Right lobe of liver (tissue), 6 donors: ENCODE data around the gene BRD1. TPM values are rescaled to one million over a fixed set of nuclear protein-coding genes. Genes with fewer than 3 reads are reported as not detected.

ENCODE experiments used
- ATAC-seq, 4 donors: fragments of 200-7000 bp; cut with Tn5 transposase; one replicate each; pipeline ENCODE4 v1.9.1; 2020; ENCODE audit warnings: mild to moderate bottlenecking in 4 of 4, moderate library complexity in 4 of 4
- DNase-seq, 3 donors: peaks; one replicate each; pipeline ENCODE4 v3.0.0-alpha.2; 2020
- H3K27ac ChIP-seq, 3 donors: fragments of 200-600 bp; one replicate each; pipeline ENCODE4 v1.8.0; 2022
- H3K27me3 ChIP-seq, 2 donors: fragments of 200-600 bp; one replicate each; pipeline ENCODE4 v1.8.0; 2022
- H3K36me3 ChIP-seq, 4 donors: fragments of 200-600 bp; sonication (generic) in 1 of 4; one replicate each; pipeline versions ENCODE4 v1.5.1 to v1.8.0; 2017 to 2022; ENCODE audit warnings: control low read depth in 1 of 4
- H3K4me1 ChIP-seq, 4 donors: fragments of 200-600 bp; sonication (generic) in 1 of 4; one replicate each; pipeline versions ENCODE4 v1.5.1 to v1.8.0; 2017 to 2022; ENCODE audit warnings: control low read depth in 1 of 4
- H3K4me3 ChIP-seq, 3 donors: fragments of 200-600 bp; one replicate each; pipeline ENCODE4 v1.8.0; 2022
- H3K9me3 ChIP-seq, 4 donors: fragments of 200-600 bp; sonication (generic) in 1 of 4; one replicate each; pipeline versions ENCODE4 v1.5.1 to v1.8.0; 2017 to 2022; ENCODE audit warnings: control low read depth in 1 of 4
- POLR2A ChIP-seq: fragments of 450-650 bp; IDR thresholded peaks from one replicate; pipeline ENCODE4 v1.6.1; 2017; ENCODE audit warnings: antibody characterized with exemption, mild to moderate bottlenecking
- WGBS: methylation state at CpG from one replicate; pipeline ENCODE4 v1.1.6; 2018; ENCODE audit warnings: low coverage, low lambda C conversion rate; ENCODE audit not compliant: insufficient coverage; ENCODE audit errors: missing lambda C conversion rate; 5-methylcytosine and 5-hydroxymethylcytosine counted together
- intact Hi-C, 2 donors: fragments of 100-400 bp; cut with DNase I; formaldehyde crosslinking; loops; one replicate each; pipeline versions ENCODE4 v1.11.2 to v1.14.1; 2022
- total RNA-seq, 6 experiments: library from RNA; depleted of rRNA in 2 of 6; stranded (reverse); fragments of >200 nt in 2 of 6; fragmentation: NEBNext Ultra II Directional in 3 of 6; extraction: Animal tissue kit (Norgen Biotek cat#: 25700) in 3 of 6; gene quantifications; one replicate each; pipeline versions ENCODE4 v1.1.0 to v1.2.4, GENCODE V29; 2016 to 2023
- TF ChIP-seq, protein P1 (sequence below), 4 donors: fragments of 200-600 bp in 3 of 4; fragments of 450-650 bp in 1 of 4; IDR thresholded peaks; one replicate each; pipeline versions ENCODE4 v1.5.1 to v1.8.0; 2016 to 2022; ENCODE audit warnings: antibody characterized with exemption in 4 of 4, mild to moderate bottlenecking in 2 of 4
- donor health status: DM: no; HTN: yes; CAD: no.
- donor health status: DM: no; HTN: no; CAD: no.
- donor health status: DM: no; HTN: no; CAD: no.
- donor health status: DM: no; HTN: yes; CAD: no.
- donor health status: DM: no; HTN: yes; CAD: no.

BRD1 gene
- total RNA-seq, 6 experiments from 2014 or later = 9.3 to 17.8 (median 11.6) TPM

DNA sequence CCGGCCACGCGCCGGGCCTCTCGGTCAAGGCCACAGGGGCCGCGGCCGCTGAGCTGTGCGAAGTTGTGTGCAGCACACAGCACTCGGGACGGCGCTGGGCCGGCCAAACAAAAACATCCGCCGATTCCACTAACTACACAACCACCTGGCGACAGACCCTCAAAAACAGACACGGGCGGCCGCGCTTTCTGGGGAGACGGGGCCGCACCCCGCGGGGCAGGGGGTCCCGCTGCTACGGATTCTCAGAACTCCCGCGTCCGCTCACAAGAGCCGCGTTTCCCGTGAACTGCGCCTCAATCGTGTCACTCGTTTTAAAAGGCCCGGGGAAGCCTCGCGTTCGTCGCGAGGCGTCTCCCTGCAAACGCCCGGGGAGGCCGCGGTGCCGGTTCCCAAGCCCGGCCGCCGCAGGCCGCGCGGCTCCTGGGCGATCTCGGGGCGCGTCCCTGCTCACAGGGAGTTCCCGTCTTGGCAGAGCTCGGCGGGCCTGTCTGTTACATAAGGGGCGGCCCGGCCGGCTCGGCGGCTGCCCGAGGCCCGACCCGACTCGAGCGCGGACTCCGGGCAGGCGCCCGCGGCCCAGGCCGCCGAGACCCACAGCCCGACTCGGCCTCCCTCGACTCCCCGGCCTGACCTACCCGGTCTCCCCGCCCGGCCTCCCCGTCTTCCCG lies 936 bp downstream of the BRD1 start:
- Histone ChIP-seq H3K27ac (peak overlapping the region; percentile 50 to 75 (median 65)), H3K27me3 (no peaks in the 10 kb centered on the region), H3K4me1 (peaks cover 0 to 26% (median 7%) of the 10 kb centered on the region in 4 donors), H3K9me3 (no peaks in the 10 kb centered on the region), H3K4me3 (peak overlapping the region; percentile 77 to 82 (median 78)), H3K36me3 (peaks cover 6 to 23% (median 16%) of the 10 kb centered on the region in 4 donors)
- DNase-seq (peak; percentile 61 to 76 (median 66)), ATAC-seq (peak; percentile 60 to 78 (median 64))
- intact Hi-C loops = no loop called here
- WGBS = under 1% methylated on average over 27 of the region's 86 CpGs
- no peak for TF ChIP-seq POLR2A
- TF ChIP-seq, protein P1, sequence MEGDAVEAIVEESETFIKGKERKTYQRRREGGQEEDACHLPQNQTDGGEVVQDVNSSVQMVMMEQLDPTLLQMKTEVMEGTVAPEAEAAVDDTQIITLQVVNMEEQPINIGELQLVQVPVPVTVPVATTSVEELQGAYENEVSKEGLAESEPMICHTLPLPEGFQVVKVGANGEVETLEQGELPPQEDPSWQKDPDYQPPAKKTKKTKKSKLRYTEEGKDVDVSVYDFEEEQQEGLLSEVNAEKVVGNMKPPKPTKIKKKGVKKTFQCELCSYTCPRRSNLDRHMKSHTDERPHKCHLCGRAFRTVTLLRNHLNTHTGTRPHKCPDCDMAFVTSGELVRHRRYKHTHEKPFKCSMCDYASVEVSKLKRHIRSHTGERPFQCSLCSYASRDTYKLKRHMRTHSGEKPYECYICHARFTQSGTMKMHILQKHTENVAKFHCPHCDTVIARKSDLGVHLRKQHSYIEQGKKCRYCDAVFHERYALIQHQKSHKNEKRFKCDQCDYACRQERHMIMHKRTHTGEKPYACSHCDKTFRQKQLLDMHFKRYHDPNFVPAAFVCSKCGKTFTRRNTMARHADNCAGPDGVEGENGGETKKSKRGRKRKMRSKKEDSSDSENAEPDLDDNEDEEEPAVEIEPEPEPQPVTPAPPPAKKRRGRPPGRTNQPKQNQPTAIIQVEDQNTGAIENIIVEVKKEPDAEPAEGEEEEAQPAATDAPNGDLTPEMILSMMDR (IDR thresholded peaks at IDR 0.05) = no peak

DNA sequence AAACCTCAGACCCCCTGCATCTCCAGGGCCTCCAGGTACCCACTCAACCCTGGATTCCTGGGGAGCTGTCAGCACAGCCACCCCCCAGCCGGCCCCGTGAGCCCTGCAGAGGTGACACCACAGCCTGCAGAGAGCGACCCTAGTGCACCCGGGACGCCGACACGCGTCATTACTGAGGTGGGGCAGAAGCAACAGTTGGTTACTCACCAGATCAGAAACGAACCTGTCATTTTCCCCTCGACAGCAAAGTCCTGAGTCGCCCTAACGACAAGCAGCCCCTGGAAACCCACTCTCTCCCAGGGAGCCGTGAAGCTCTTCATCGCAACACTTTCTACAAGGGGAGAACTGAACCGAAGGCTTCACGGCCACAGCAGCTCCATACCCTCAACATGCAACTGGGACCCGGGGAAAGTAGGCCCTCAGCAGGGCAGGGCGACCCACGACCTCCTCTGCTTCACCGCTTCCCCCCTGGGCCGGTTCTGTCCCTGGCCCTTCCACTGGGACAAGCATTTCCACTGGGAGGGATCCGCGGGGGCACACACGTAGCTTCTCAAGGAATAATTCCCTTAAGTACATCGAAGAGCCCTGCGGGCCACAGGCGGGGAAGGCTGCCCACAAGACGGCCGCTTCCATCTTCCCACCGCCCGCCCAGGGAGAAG lies 1.6 kb downstream of the BRD1 start:
- Histone ChIP-seq H3K27ac (peak overlapping the region; percentile 50 to 75 (median 65)), H3K4me1 (peaks cover 0 to 31% (median 10%) of the 10 kb centered on the region in 4 donors), H3K4me3 (peak overlapping the region; percentile 77 to 82 (median 78)), H3K27me3 (no peaks in the 10 kb centered on the region), H3K36me3 (peaks cover 6 to 28% (median 18%) of the 10 kb centered on the region in 4 donors), H3K9me3 (no peaks in the 10 kb centered on the region)
- no peak for TF ChIP-seq POLR2A
- TF ChIP-seq, protein P1 (IDR thresholded peaks at IDR 0.05) = no peak
- ATAC-seq = peak in 2 of 4 donors; percentile 5 to 30
- WGBS = no CpG with 5 or more reads among the region's 31 CpGs
- DNase-seq = peak in 1 of 3 donors; percentile 51
- intact Hi-C loops = no loop called here

DNA sequence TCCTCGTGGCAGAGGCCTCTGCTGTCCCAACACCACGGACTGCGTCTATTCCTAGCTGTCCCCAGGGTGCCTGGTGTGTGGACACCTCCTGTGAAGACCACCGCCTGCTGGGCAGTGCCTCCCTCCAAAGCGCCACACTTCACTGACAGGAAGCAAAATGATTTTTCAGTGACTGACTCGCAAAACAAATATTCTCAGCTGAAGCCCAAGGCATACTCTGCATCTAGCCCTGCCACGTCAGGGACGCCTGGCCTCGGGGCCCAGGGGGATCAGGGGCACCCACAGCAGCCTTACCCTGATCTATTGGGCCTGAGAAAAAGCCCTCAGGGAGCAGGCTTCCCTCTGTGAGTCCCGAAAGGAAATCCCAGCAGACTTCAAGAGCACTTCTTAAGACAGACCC lies 2.2 kb downstream of the BRD1 start:
- ATAC-seq (no peak), DNase-seq (no peak)
- Histone ChIP-seq H3K36me3 (peaks cover 6 to 33% (median 20%) of the 10 kb centered on the region in 4 donors), H3K27ac (no peak overlapping the region), H3K4me1 (peaks cover 0 to 31% (median 13%) of the 10 kb centered on the region in 4 donors), H3K4me3 (peak overlapping the region; percentile 77 to 82 (median 78)), H3K27me3 (no peaks in the 10 kb centered on the region), H3K9me3 (no peaks in the 10 kb centered on the region)
- WGBS = 51% methylated on average over 5 of the region's 10 CpGs
- TF ChIP-seq, protein P1 (IDR thresholded peaks at IDR 0.05) = no peak
- no peak for TF ChIP-seq POLR2A
- intact Hi-C loops = no loop called here

DNA sequence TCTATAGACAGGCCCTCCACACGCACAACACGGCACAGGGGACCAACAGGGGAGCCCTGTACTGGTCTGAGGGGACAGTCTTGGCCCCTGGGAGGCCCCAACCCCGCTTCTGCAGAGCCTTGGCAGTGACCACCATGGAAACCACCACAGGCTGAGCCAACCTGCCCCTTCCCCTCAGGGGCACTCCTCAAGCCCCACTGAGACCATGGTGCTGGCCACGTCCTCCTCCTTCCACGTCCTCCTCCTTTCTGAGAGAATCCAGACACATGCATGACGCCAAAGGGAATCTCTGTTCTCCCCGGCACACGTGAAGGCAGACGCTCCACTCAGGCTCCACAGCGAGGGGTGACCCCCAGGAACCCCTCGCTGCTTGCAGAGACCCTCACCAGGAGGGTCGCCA lies 2.7 kb downstream of the BRD1 start:
- H3K27me3 ChIP-seq = no peaks in the 10 kb centered on the region
- peaks cover 0 to 31% (median 13%) of the 10 kb centered on the region in 4 donors for H3K4me1 ChIP-seq
- no peak for ATAC-seq
- intact Hi-C loops = no loop called here
- no peak overlapping the region for H3K4me3 ChIP-seq
- H3K27ac ChIP-seq = no peak overlapping the region
- H3K9me3 ChIP-seq = no peaks in the 10 kb centered on the region
- DNase-seq = no peak
- TF ChIP-seq POLR2A = no peak
- TF ChIP-seq, protein P1 (IDR thresholded peaks at IDR 0.05) = no peak
- WGBS = 43% methylated on average over 1 of the region's 12 CpGs
- H3K36me3 ChIP-seq = peaks cover 6 to 38% (median 21%) of the 10 kb centered on the region in 4 donors
